Fibroblast of pulmonary artery (primary cell): ENCODE results near the gene TTLL11.
A peak's percentile ranks its signal among the peaks of the same experiment; 100 is the strongest.

Experiments
- DNase-seq: peaks from one replicate; pipeline ENCODE4 v3.0.0-alpha.2; 2010; ENCODE audit warnings: low read depth
- H3K4me3 ChIP-seq: replicated peaks from 2 replicates; pipeline ENCODE4 v1.5.1; 2011; ENCODE audit warnings: low read depth, mild to moderate bottlenecking, control low read depth, low read length, moderate library complexity
- CTCF ChIP-seq: IDR thresholded peaks from 2 replicates; pipeline ENCODE4 v1.5.1; 2011; ENCODE audit warnings: mild to moderate bottlenecking, control low read depth, low read length, inconsistent platforms; ENCODE audit errors: missing control alignments

The TTLL11 gene

GRCh38 chr9:121912812-121913627 lies 180.1 kb downstream of the TTLL11 start:
- H3K4me3 ChIP-seq, result no peak overlapping the region
- no peak for DNase-seq
- TF ChIP-seq CTCF, result no peak

DNA sequence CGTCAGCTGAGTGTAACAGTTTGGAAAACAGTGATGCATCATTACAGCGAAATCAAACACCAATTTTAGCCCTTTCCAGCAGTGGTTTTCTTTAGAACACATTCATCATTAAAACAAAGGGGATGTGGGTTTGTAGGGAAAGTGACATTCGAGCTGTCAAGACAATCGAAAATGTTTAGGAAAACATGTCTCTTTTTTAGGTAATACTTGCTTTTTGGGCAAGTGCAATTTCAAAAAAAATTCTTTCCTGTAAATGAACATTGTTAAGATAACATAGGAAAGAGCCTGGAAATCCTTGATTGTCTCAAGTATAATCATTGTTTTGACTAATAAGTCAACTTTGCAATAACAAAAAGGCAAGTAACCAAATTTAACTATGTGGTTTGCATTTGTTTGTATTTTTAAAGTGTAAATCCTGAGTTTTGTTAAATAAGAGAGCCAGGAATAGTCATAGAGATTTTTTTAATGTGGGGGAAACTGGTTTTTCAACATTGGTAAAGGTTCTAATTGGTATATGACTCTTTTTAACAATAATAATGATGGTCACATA lies 182.5 kb downstream of the TTLL11 start:
- H3K4me3 ChIP-seq, result no peak overlapping the region
- DNase-seq, result no peak
- TF ChIP-seq CTCF, result no peak

DNA sequence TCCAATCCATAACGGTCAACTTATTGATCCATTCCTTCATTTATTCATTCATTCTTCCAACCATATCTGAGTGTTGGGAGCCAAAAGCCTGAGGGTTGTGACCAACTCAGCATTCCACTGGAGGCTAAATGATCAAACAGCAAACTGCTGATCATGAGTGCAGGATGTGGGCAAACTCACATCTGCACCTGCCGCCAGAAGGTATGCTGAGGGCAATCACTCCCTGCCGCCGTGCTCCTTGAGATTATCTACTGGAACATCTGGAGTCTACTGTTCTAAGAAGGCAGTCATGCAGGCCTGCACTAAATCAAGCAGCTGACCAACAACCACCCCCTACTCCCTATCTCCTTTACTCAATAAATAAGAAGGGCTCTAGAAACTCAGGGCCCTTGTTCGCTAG lies 184.0 kb downstream of the TTLL11 start:
- H3K4me3 ChIP-seq, result no peak overlapping the region
- no peak for TF ChIP-seq CTCF
- DNase-seq, result no peak

DNA sequence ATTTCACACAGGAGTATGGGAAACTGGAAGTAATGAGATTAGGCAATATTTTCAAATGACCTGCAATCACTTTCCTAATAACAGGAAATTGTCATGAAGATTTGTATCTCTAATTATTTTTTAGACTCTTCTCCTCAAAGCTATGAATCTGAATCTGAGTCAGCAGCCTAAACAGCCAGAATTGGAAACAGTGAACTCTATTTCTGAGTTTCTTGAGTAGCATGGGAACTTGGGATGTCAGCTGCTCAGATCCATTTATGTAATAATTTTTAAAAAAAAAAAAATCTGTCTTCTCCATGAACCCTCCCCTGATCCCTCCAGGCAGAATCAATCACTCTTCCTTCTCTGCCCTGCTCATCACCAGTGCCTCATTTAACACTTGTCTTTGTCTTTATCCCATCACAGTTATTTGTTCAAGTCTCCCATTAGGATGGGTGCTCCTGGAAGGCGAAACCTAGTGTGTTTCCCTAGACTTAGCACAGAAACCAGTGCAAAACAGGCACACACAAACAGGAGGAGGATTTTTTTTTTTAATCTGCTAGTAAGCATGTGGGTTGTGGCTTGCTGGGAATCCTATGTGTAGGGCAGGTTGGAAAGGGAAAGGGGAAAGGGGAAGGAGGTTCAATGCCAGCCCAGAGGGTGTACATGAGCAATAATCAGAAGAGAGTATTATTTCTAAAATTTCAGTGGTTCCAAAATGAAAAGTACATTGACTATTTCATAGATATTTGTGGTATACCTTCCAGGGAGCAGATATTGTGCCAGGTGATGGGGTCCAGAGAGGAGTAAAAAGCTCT lies 186.8 kb downstream of the TTLL11 start:
- no peak overlapping the region for H3K4me3 ChIP-seq
- peak; percentile 41 for DNase-seq
- no peak for TF ChIP-seq CTCF

DNA sequence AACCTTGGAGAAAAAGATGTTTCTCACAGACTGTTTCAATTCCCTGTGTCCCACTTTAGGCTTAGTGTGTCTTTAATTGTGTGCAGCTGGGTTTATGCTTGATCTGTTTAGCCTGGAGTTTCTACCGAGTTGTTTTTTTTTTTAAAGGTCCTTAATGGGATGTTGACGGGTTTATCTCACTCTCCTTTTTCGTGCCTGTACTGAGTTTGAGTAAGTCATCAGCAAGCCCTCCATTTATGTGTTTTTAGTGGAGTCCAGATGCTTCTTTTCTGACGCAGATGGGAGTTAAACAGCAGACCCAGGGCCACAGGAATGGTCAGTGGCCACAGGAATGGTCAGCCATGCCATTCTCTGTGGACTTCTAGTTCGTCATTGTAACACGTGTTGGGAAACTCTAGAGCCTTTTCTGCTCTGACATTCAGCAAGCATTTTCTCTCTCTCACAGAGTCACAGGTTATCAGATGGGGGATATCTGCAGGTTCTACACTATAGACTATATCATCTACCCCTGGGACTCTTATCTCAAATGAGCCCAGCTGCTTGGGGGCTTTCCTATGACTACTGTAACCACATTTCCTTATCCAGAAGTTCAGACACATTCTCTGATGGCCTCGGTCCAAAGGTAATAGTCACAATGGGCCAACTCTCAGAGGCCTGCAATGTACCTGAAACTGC lies 190.5 kb downstream of the TTLL11 start:
- DNase-seq, result peak; percentile 95
- no peak for TF ChIP-seq CTCF
- H3K4me3 ChIP-seq, result no peak overlapping the region

DNA sequence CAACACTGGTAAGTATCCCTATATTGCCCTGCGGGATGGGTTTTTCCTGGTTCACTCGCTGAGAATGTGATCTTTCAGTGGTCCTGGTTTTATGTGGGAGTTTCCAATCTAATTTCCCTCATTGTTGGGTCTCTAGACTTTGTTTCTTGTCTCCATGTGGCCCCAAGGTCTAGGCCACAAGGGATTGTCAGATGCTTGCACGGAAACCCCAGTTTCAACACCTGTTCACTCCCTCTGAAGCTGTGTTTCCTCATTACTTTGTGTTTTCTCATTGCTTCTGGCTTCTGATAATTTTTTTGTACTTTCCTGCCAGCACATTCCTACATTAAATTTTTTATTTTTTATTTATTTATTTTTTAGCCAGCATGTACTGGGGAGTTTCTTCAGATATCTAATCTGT lies 191.5 kb downstream of the TTLL11 start:
- no peak for TF ChIP-seq CTCF
- DNase-seq, result peak; percentile 43
- no peak overlapping the region for H3K4me3 ChIP-seq
